ENCODE measurements around the gene KCNH3. TPM values are rescaled to one million over a fixed set of nuclear protein-coding genes. Genes with fewer than 3 reads are reported as not detected.

KCNH3 gene
- total and polyA plus RNA-seq, 10 of the 15 experiments (the other 5 are each of a cell fraction or from before 2014, with no cell fraction given): 0.03 to 0.45 (median 0.08) TPM; not detected in 5

DNA sequence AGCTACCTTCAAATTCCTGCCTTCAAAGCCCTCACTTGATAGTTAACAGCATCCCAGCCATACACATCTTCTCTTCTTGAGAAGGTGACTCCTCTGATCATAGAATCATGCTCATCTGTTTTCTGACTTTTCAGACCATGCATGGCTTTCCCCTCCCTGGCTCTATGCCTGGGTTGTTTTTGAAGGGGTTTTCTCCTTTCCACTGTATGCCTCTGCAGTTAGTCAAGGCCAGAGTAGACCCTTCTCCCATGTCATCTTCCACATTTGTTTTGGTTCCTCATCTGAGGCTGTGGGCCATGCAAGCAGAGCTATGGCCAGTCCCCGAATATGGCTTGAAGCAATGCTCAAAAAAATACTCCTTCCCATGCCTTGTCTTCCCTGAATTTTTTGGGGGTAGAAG, 43.4 kb downstream of the KCNH3 start:
- in situ Hi-C loops (cut with MboI) (no loop called here), intact Hi-C loops (cut with micrococcal nuclease; ENCODE audit: unreplicated experiment) (no loop called here)
- Histone ChIP-seq H3K27me3 (replicated peaks in 1 of 2; ENCODE audit: control insufficient read depth in 2 of 2, insufficient read depth in 2 of 2, low read length in 1 of 2) (no peaks in the 10 kb centered on the region), H3K36me3 (ENCODE audit: control insufficient read depth in 2 of 2, insufficient read depth in 2 of 2, low read length in 1 of 2) (peaks cover 0 to 3% of the 10 kb centered on the region in 2 experiments; a peak in 3 of 4 replicates), H3K4me1 (ENCODE audit: control insufficient read depth, insufficient read depth, low read length) (peaks cover 17% of the 10 kb centered on the region), H3K4me2 (ENCODE audit: control insufficient read depth, insufficient read depth) (no peak overlapping the region; the same call in 1 of the 2 replicates), H4K20me1 (ENCODE audit: control insufficient read depth, insufficient read depth) (no peaks in the 10 kb centered on the region), H3K27ac (ENCODE audit: control insufficient read depth, insufficient read depth) (peak overlapping the region; percentile 41), H2AFZ (ENCODE audit: control insufficient read depth, low read depth, low read length) (no peak overlapping the region), H3K9ac (ENCODE audit: control insufficient read depth, insufficient read depth, low read length) (no peak overlapping the region), H3K79me2 (ENCODE audit: control insufficient read depth, insufficient read depth, low read length) (no peaks in the 10 kb centered on the region), H3K9me3 (replicated peaks; ENCODE audit: control insufficient read depth, insufficient read depth, low read length) (no peaks in the 10 kb centered on the region), H3K4me3 (no peak overlapping the region)
- no TSS peak for BruUV-seq (replicated peaks)
- no peak for DNase-seq (ENCODE audit: low read depth, low spot score)
- TF ChIP-seq SRF (IDR thresholded peaks at IDR 0.05; ENCODE audit: low read depth in 2 of 2, low read length in 2 of 2): 0 out of 4 replicates have a peak, but pooled peaks of 1 of the 2 experiments have one; percentile 29
- no peak for TF ChIP-seq EZH2 (IDR thresholded peaks at IDR 0.05; ENCODE audit: borderline replicate concordance, control insufficient read depth, low read depth, low read length)
- peak; percentile 59 for ATAC-seq
- RAD21 ChIA-PET (ENCODE audit: unreplicated experiment): interaction anchor here (0.5 to 5.9 kb wide), 11 partner anchors 28 to 234 kb away, joined by 3 to 55 read pairs (median 4); partner anchors contain the start of genes PRPF40B, SPATS2 and TMBIM6
- CTCF ChIA-PET: interaction anchor here (1.0 to 8.7 kb wide), 20 partner anchors 11 to 293 kb away, joined by 3 to 145 read pairs (median 7); partner anchors contain the start of genes PRPF40B and SPATS2
- FAIRE-seq: peak; percentile 7
- WGBS (ENCODE audit: insufficient coverage, insufficient replicate concordance, low lambda C conversion rate, missing lambda C conversion rate): 0% methylated on average over 1 of the region's 1 CpG
- POLR2A ChIA-PET: interaction anchor here (0.6 to 3.1 kb wide), 6 partner anchors 11 to 224 kb away, joined by 4 to 13 read pairs (median 4); partner anchors contain the start of gene PRPF40B
- SMC1A ChIA-PET (ENCODE audit: uncharacterized antibody, unreplicated experiment): interaction anchor here (1.0 to 6.1 kb wide), 11 partner anchors 11 to 224 kb away, joined by 3 to 63 read pairs (median 5); partner anchors contain the start of gene PRPF40B

DNA sequence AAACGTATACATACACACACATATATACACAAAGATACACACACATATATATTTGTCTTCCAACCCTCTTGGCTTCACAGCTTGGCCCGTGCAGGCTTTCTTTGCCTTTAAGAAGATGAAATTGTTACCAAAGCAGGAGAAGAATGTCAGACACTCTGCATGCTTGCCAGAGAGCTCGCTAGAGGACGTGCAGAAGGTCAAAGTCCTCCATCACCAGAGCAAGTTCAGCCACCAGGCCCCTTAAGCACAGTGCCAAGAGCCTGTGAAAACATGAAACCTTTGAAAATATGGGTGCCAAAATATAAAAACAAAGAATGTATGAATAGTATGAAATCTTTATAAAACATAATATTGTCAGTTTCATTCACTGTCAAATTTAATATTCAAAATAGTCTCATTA, 44.0 kb downstream of the KCNH3 start:
- FAIRE-seq: no peak
- 96% methylated on average over 4 of the region's 4 CpGs for WGBS (ENCODE audit: insufficient coverage, insufficient replicate concordance, low lambda C conversion rate, missing lambda C conversion rate)
- H3K79me2 ChIP-seq (ENCODE audit: control insufficient read depth, insufficient read depth, low read length): no peaks in the 10 kb centered on the region
- ChIA-PET POLR2A (interaction anchor here (0.6 to 3.1 kb wide), 3 partner anchors 40 to 225 kb away, joined by 4 to 13 read pairs (median 5); partner anchors contain the start of gene PRPF40B), SMC1A (ENCODE audit: uncharacterized antibody, unreplicated experiment) (interaction anchor here (0.7 to 6.1 kb wide), 8 partner anchors 11 to 225 kb away, joined by 3 to 63 read pairs (median 4); partner anchors contain the start of gene PRPF40B), CTCF (interaction anchor here (0.7 to 8.7 kb wide), 10 partner anchors 10 to 256 kb away, joined by 3 to 145 read pairs (median 10); partner anchors contain the start of genes PRPF40B and SPATS2), RAD21 (ENCODE audit: unreplicated experiment) (interaction anchor here (0.5 to 5.9 kb wide), 10 partner anchors 29 to 251 kb away, joined by 3 to 55 read pairs (median 4); partner anchors contain the start of genes PRPF40B and SPATS2)
- TF ChIP-seq ZNF207 (IDR thresholded peaks at IDR 0.05; ENCODE audit: borderline replicate concordance) (no peak), LARP7 (IDR thresholded peaks at IDR 0.05) (no peak), NFIC (IDR thresholded peaks at IDR 0.05; ENCODE audit: low read depth, low read length) (0 out of 2 replicates have a peak, but pooled peaks have one; percentile 6)
- TF ChIP-seq, protein P1, sequence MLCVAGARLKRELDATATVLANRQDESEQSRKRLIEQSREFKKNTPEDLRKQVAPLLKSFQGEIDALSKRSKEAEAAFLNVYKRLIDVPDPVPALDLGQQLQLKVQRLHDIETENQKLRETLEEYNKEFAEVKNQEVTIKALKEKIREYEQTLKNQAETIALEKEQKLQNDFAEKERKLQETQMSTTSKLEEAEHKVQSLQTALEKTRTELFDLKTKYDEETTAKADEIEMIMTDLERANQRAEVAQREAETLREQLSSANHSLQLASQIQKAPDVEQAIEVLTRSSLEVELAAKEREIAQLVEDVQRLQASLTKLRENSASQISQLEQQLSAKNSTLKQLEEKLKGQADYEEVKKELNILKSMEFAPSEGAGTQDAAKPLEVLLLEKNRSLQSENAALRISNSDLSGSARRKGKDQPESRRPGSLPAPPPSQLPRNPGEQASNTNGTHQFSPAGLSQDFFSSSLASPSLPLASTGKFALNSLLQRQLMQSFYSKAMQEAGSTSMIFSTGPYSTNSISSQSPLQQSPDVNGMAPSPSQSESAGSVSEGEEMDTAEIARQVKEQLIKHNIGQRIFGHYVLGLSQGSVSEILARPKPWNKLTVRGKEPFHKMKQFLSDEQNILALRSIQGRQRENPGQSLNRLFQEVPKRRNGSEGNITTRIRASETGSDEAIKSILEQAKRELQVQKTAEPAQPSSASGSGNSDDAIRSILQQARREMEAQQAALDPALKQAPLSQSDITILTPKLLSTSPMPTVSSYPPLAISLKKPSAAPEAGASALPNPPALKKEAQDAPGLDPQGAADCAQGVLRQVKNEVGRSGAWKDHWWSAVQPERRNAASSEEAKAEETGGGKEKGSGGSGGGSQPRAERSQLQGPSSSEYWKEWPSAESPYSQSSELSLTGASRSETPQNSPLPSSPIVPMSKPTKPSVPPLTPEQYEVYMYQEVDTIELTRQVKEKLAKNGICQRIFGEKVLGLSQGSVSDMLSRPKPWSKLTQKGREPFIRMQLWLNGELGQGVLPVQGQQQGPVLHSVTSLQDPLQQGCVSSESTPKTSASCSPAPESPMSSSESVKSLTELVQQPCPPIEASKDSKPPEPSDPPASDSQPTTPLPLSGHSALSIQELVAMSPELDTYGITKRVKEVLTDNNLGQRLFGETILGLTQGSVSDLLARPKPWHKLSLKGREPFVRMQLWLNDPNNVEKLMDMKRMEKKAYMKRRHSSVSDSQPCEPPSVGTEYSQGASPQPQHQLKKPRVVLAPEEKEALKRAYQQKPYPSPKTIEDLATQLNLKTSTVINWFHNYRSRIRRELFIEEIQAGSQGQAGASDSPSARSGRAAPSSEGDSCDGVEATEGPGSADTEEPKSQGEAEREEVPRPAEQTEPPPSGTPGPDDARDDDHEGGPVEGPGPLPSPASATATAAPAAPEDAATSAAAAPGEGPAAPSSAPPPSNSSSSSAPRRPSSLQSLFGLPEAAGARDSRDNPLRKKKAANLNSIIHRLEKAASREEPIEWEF (IDR thresholded peaks at IDR 0.05; ENCODE audit: insufficient replicate concordance, low read depth, low read length): no peak
- in situ Hi-C loops (cut with MboI): no loop called here
- BruUV-seq (replicated peaks): no TSS peak
- intact Hi-C loops (cut with micrococcal nuclease; ENCODE audit: unreplicated experiment): no loop called here
- peaks cover 17% of the 10 kb centered on the region for H3K4me1 ChIP-seq (ENCODE audit: control insufficient read depth, insufficient read depth, low read length)
- no peak overlapping the region for H3K4me2 ChIP-seq (ENCODE audit: control insufficient read depth, insufficient read depth)
- DNase-seq (ENCODE audit: low read depth, low spot score): no peak
- no peak overlapping the region for H3K27ac ChIP-seq (ENCODE audit: control insufficient read depth, insufficient read depth)
- H3K9me3 ChIP-seq (replicated peaks; ENCODE audit: control insufficient read depth, insufficient read depth, low read length): no peaks in the 10 kb centered on the region
- no peaks in the 10 kb centered on the region for H3K27me3 ChIP-seq (replicated peaks in 1 of 2; ENCODE audit: control insufficient read depth in 2 of 2, insufficient read depth in 2 of 2, low read length in 1 of 2)
- H4K20me1 ChIP-seq (ENCODE audit: control insufficient read depth, insufficient read depth): no peaks in the 10 kb centered on the region
- H3K9ac ChIP-seq (ENCODE audit: control insufficient read depth, insufficient read depth, low read length): no peak overlapping the region
- no peak overlapping the region for H2AFZ ChIP-seq (ENCODE audit: control insufficient read depth, low read depth, low read length)
- ATAC-seq: no peak
- H3K36me3 ChIP-seq (ENCODE audit: control insufficient read depth in 2 of 2, insufficient read depth in 2 of 2, low read length in 1 of 2): peaks cover 0 to 3% of the 10 kb centered on the region in 2 experiments; a peak in 3 of 4 replicates
- H3K4me3 ChIP-seq: no peak overlapping the region
